GM12878 (cell line): ENCODE results near the gene ZNF581. TPM values are rescaled to one million over a fixed set of nuclear protein-coding genes. Genes with fewer than 3 reads are reported as not detected.

ENCODE experiments used
- ATF2 ChIP-seq: IDR thresholded peaks from 2 replicates; pipeline ENCODE4 v1.6.1; 2012; ENCODE audit warnings: low read length, inconsistent platforms
- GABPA ChIP-seq: IDR thresholded peaks from 2 replicates; pipeline ENCODE4 v1.6.1; 2014; ENCODE audit warnings: antibody characterized with exemption, low read depth, mild to moderate bottlenecking, inconsistent platforms
- JUNB ChIP-seq: IDR thresholded peaks from 2 replicates; pipeline ENCODE4 v1.6.1; 2016; ENCODE audit warnings: antibody characterized with exemption, mild to moderate bottlenecking
- KDM1A ChIP-seq: fragments of 200-600 bp; sonication (generic); IDR thresholded peaks from 2 replicates; pipeline ENCODE4 v1.6.1; 2016; ENCODE audit warnings: borderline replicate concordance
- NR2F1 ChIP-seq: fragments of 450-650 bp; conservative IDR thresholded peaks from 2 replicates; pipeline ENCODE4 v1.6.1; 2017; ENCODE audit warnings: mild to moderate bottlenecking
- REST ChIP-seq: IDR thresholded peaks from 2 replicates; pipeline ENCODE4 v1.6.1; 2012; ENCODE audit warnings: mild to moderate bottlenecking, low read depth, low read length
- SIN3A ChIP-seq: IDR thresholded peaks from 2 replicates; pipeline ENCODE4 v1.6.1; 2012; ENCODE audit warnings: low read depth, low read length, improper control_type of control experiment
- SRF ChIP-seq, 2 experiments: IDR thresholded peaks; 2 replicates each; pipeline ENCODE4 v1.6.1; 2011; ENCODE audit warnings: low read depth in 2 of 2, low read length in 2 of 2, mild to moderate bottlenecking in 1 of 2, moderate library complexity in 1 of 2
- TARDBP ChIP-seq: IDR thresholded peaks from 2 replicates; pipeline ENCODE4 v1.6.1; 2016; ENCODE audit warnings: borderline replicate concordance
- ZBED1 ChIP-seq: IDR thresholded peaks from 2 replicates; pipeline ENCODE4 v1.6.1; 2016; ENCODE audit warnings: borderline replicate concordance
- ZNF687 ChIP-seq: fragments of 450-650 bp; IDR thresholded peaks from 2 replicates; pipeline ENCODE4 v1.6.1; 2017; ENCODE audit warnings: mild to moderate bottlenecking, moderate library complexity
- polyA plus RNA-seq, 11 experiments: library from polyadenylated mRNA; depleted of rRNA in 4 of 11; unstranded in 6 of 11; stranded (reverse) in 5 of 11; fragments of >200 nt; fragmentation: Nextera tagmentation in 4 of 11; fragmentation: Illumina TruSeq in 1 of 11; extraction: Ambion mirVana in 4 of 11; extraction: Trizol in 1 of 11; gene quantifications; 1 replicate in 1 of 11; 2 replicates in 10 of 11; pipeline versions ENCODE4 v1.2.1 to v1.2.3, GENCODE V29; 2011 to 2016; ENCODE audit warnings: inconsistent platforms in 2 of 11, missing spikeins in 2 of 11, low read depth in 1 of 11
- total RNA-seq, 4 experiments: library from RNA; depleted of rRNA in 3 of 4; stranded (reverse); fragments of >200 nt in 3 of 4; fragmentation: Illumina TruSeq in 1 of 4; extraction: Trizol in 1 of 4; gene quantifications; 2 replicates each; pipeline versions ENCODE4 v1.2.1 to v1.2.3, GENCODE V29; 2013 to 2021
- TF ChIP-seq, protein P1 (sequence below): fragments of 450-650 bp; conservative IDR thresholded peaks from 2 replicates; pipeline ENCODE4 v1.6.1; 2017; ENCODE audit warnings: mild to moderate bottlenecking, moderate library complexity
- TF ChIP-seq, protein P2 (sequence below): fragments of 450-650 bp; IDR thresholded peaks from 2 replicates; pipeline ENCODE4 v1.6.1; 2017; ENCODE audit warnings: mild to moderate bottlenecking, low read depth, inconsistent platforms; ENCODE audit not compliant: poor library complexity, severe bottlenecking

The ZNF581 gene
- total and polyA plus RNA-seq, 10 of the 15 experiments (the other 5 are each of a cell fraction or from before 2014, with no cell fraction given): 4.7 to 45.4 (median 22.2) TPM

- TF ChIP-seq, protein P1, sequence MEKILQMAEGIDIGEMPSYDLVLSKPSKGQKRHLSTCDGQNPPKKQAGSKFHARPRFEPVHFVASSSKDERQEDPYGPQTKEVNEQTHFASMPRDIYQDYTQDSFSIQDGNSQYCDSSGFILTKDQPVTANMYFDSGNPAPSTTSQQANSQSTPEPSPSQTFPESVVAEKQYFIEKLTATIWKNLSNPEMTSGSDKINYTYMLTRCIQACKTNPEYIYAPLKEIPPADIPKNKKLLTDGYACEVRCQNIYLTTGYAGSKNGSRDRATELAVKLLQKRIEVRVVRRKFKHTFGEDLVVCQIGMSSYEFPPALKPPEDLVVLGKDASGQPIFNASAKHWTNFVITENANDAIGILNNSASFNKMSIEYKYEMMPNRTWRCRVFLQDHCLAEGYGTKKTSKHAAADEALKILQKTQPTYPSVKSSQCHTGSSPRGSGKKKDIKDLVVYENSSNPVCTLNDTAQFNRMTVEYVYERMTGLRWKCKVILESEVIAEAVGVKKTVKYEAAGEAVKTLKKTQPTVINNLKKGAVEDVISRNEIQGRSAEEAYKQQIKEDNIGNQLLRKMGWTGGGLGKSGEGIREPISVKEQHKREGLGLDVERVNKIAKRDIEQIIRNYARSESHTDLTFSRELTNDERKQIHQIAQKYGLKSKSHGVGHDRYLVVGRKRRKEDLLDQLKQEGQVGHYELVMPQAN: no peak
- TF ChIP-seq ZBED1 (no peak), SIN3A (no peak), GABPA (no peak), ATF2 (no peak), REST (no peak), NR2F1 (no peak), SRF (IDR thresholded peaks at IDR 0.05; ENCODE audit: low read depth in 2 of 2, low read length in 2 of 2) (no peak), TARDBP (no peak), ZNF687 (no peak), JUNB (no peak), KDM1A (no peak)
- TF ChIP-seq, protein P2, sequence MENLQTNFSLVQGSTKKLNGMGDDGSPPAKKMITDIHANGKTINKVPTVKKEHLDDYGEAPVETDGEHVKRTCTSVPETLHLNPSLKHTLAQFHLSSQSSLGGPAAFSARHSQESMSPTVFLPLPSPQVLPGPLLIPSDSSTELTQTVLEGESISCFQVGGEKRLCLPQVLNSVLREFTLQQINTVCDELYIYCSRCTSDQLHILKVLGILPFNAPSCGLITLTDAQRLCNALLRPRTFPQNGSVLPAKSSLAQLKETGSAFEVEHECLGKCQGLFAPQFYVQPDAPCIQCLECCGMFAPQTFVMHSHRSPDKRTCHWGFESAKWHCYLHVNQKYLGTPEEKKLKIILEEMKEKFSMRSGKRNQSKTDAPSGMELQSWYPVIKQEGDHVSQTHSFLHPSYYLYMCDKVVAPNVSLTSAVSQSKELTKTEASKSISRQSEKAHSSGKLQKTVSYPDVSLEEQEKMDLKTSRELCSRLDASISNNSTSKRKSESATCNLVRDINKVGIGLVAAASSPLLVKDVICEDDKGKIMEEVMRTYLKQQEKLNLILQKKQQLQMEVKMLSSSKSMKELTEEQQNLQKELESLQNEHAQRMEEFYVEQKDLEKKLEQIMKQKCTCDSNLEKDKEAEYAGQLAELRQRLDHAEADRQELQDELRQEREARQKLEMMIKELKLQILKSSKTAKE: no peak
- TF ChIP-seq, all 136 proteins: peak for 0
Observed at GRCh38 chr19:55603581-55604292, 39.7 kb upstream of the ZNF581 start (continued).
